SK-N-SH (cell line): Measurements from ENCODE around the gene ZNF335. TPM values are rescaled to one million over a fixed set of nuclear protein-coding genes. Genes with fewer than 3 reads are reported as not detected.

Experiments
- CTCF ChIA-PET: fragments of 300-600, 350-600 bp; formaldehyde crosslinking; extraction: SDS; loops from one replicate; lab custom pipeline; 2021; lab: Yijun Ruan, JAX
- POLR2A ChIA-PET: fragments of 350-600 bp; sonication (Branson Sonifier 250); formaldehyde crosslinking; extraction: SDS; loops from one replicate; lab custom pipeline; 2020; ENCODE audit warnings: antibody characterized with exemption, inconsistent platforms; lab: Yijun Ruan, JAX
- DNase-seq: peaks from one replicate; pipeline ENCODE4 v3.0.0; 2012
- H2AFZ ChIP-seq: fragments of 200-600 bp; sonication (generic); 2 replicates; pipeline ENCODE4 v1.8.1; 2016; ENCODE audit warnings: antibody characterized with exemption, mild to moderate bottlenecking, low read depth
- H3F3A ChIP-seq: fragments of 200-600 bp; sonication (generic); replicated peaks from 2 replicates; pipeline ENCODE3; 2016; ENCODE audit warnings: antibody characterized with exemption, mild to moderate bottlenecking; ENCODE audit not compliant: insufficient read depth
- H3K27ac ChIP-seq, 2 experiments: fragments of 200-500 bp in 1 of 2; fragments of 200-600 bp in 1 of 2; sonication (Bioruptor generic) in 1 of 2; sonication (generic), shearing (Covaris generic) in 1 of 2; 2 replicates each; pipeline versions ENCODE4 v1.5.1 to v1.6.1; 2014 to 2016; ENCODE audit warnings: low read depth in 2 of 2, inconsistent platforms in 1 of 2, low read length in 1 of 2, mild to moderate bottlenecking in 1 of 2, mixed read lengths in 1 of 2
- H3K27me3 ChIP-seq: fragments of 200-600 bp; sonication (generic), shearing (Covaris generic); 2 replicates; pipeline ENCODE4 v1.6.1; 2016; ENCODE audit warnings: mixed run types; ENCODE audit not compliant: insufficient read depth
- H3K36me3 ChIP-seq, 2 experiments: fragments of 200-500 bp in 1 of 2; fragments of 200-600 bp in 1 of 2; sonication (Bioruptor generic) in 1 of 2; sonication (generic) in 1 of 2; replicated peaks in 1 of 2; 2 replicates each; pipeline versions ENCODE3 to v1.5.1; 2014 to 2016; ENCODE audit warnings: low read length in 1 of 2, mild to moderate bottlenecking in 1 of 2; ENCODE audit not compliant: insufficient read depth in 2 of 2, control insufficient read depth in 1 of 2
- H3K4me1 ChIP-seq, 2 experiments: fragments of 200-500 bp in 1 of 2; fragments of 200-600 bp in 1 of 2; sonication (Bioruptor generic) in 1 of 2; sonication (generic), shearing (Covaris generic) in 1 of 2; 2 replicates each; pipeline versions ENCODE4 v1.5.1 to v1.6.1; 2014 to 2016; ENCODE audit warnings: low read depth in 1 of 2, low read length in 1 of 2, mixed run types in 1 of 2; ENCODE audit not compliant: insufficient read depth in 2 of 2, control insufficient read depth in 1 of 2
- H3K4me2 ChIP-seq: fragments of 200-600 bp; sonication (generic), shearing (Covaris generic); 2 replicates; pipeline ENCODE4 v1.6.1; 2017; ENCODE audit warnings: mixed run types
- H3K4me3 ChIP-seq, 2 experiments: fragments of 200-500 bp in 1 of 2; fragments of 200-600 bp in 1 of 2; sonication (Bioruptor generic) in 1 of 2; sonication (generic), shearing (Covaris generic) in 1 of 2; 2 replicates each; pipeline versions ENCODE4 v1.5.1 to v1.8.1; 2014 to 2016; ENCODE audit warnings: low read depth in 2 of 2, inconsistent platforms in 1 of 2, low read length in 1 of 2, mild to moderate bottlenecking in 1 of 2, mixed read lengths in 1 of 2, moderate library complexity in 1 of 2
- H3K79me2 ChIP-seq: fragments of 200-600 bp; sonication (generic); 2 replicates; pipeline ENCODE4 v1.8.1; 2017; ENCODE audit warnings: mild to moderate bottlenecking; ENCODE audit not compliant: insufficient read depth
- H3K9ac ChIP-seq: fragments of 200-600 bp; sonication (generic); 2 replicates; pipeline ENCODE4 v1.6.1; 2017; ENCODE audit warnings: mixed run types
- H3K9me2 ChIP-seq: fragments of 200-600 bp; sonication (generic); 2 replicates; pipeline ENCODE4 v1.6.1; 2017; ENCODE audit warnings: mixed run types
- H3K9me3 ChIP-seq: fragments of 200-600 bp; sonication (generic); 2 replicates; pipeline ENCODE4 v1.6.1; 2017; ENCODE audit warnings: mixed run types, mild to moderate bottlenecking, moderate library complexity
- H4K20me1 ChIP-seq: fragments of 200-600 bp; sonication (generic); 2 replicates; pipeline ENCODE4 v1.6.1; 2017; ENCODE audit warnings: mild to moderate bottlenecking, mixed run types; ENCODE audit not compliant: insufficient read depth
- EP300 ChIP-seq, 2 experiments: IDR thresholded peaks; 2 replicates each; pipeline versions ENCODE4 v1.4.0 to v1.6.1; 2012; ENCODE audit warnings: borderline replicate concordance in 1 of 2, low read depth in 1 of 2, low read length in 1 of 2
- EZH2phosphoT487 ChIP-seq: fragments of 200-600 bp; sonication (generic); IDR thresholded peaks from 2 replicates; pipeline ENCODE4 v1.6.1; 2017; ENCODE audit warnings: low read depth, mixed run types, mild to moderate bottlenecking, antibody characterized with exemption, moderate library complexity, borderline replicate concordance
- FOXJ3 ChIP-seq: sonication (generic); formaldehyde crosslinking; IDR thresholded peaks from 2 replicates; pipeline ENCODE4 v1.5.1; 2020; ENCODE audit warnings: mild to moderate bottlenecking, missing genetic modification reagents
- FOXM1 ChIP-seq: IDR thresholded peaks from 2 replicates; pipeline ENCODE4 v1.4.0; 2012; ENCODE audit warnings: low read depth, mild to moderate bottlenecking
- GABPA ChIP-seq: IDR thresholded peaks from 2 replicates; pipeline ENCODE4 v1.4.0; 2012; ENCODE audit warnings: low read depth, mild to moderate bottlenecking
- GATA2 ChIP-seq: sonication (generic); formaldehyde crosslinking; IDR thresholded peaks from 2 replicates; pipeline ENCODE4 v1.5.0; 2020; ENCODE audit warnings: mild to moderate bottlenecking, missing genetic modification reagents
- MEF2A ChIP-seq: IDR thresholded peaks from 2 replicates; pipeline ENCODE4 v1.4.0; 2012; ENCODE audit warnings: low read depth, borderline replicate concordance
- MXI1 ChIP-seq: IDR thresholded peaks from 2 replicates; pipeline ENCODE4 v1.6.1; 2012; ENCODE audit warnings: mild to moderate bottlenecking, low read depth, low read length, improper control_type of control experiment
- NRF1 ChIP-seq: IDR thresholded peaks from 2 replicates; pipeline ENCODE4 v1.6.1; 2012; ENCODE audit warnings: low read depth, mild to moderate bottlenecking, low read length
- RCOR1 ChIP-seq: fragments of 150-350 bp; IDR thresholded peaks from 2 replicates; pipeline ENCODE4 v1.6.1; 2017; ENCODE audit warnings: antibody characterized with exemption, low read length
- TAF1 ChIP-seq: IDR thresholded peaks from 2 replicates; pipeline ENCODE4 v1.6.1; 2012; ENCODE audit warnings: low read depth, mild to moderate bottlenecking, low read length, moderate library complexity, borderline replicate concordance
- TCF12 ChIP-seq: IDR thresholded peaks from 2 replicates; pipeline ENCODE4 v1.4.0; 2012
- WGBS: methylation state at CpG from one replicate; pipeline ENCODE4 v1.1.6; 2017; ENCODE audit warnings: low lambda C conversion rate; 5-methylcytosine and 5-hydroxymethylcytosine counted together
- polyA plus RNA-seq, 3 experiments: library from polyadenylated mRNA; depleted of rRNA; stranded (reverse); fragments of >200 nt; gene quantifications; 2 replicates each; pipeline ENCODE4 v1.2.3, GENCODE V29; 2012
- TF ChIP-seq, protein P1 (sequence below): fragments of 150-350 bp; IDR thresholded peaks from 2 replicates; pipeline ENCODE4 v1.6.1; 2016; ENCODE audit warnings: mild to moderate bottlenecking, low read depth, low read length
- TF ChIP-seq, protein P2 (sequence below): IDR thresholded peaks from 2 replicates; pipeline ENCODE4 v1.4.0; 2012; ENCODE audit warnings: low read depth, borderline replicate concordance
- TF ChIP-seq, protein P3 (sequence below): IDR thresholded peaks from 2 replicates; pipeline ENCODE4 v1.4.0; 2012; ENCODE audit warnings: low read depth
- TF ChIP-seq, protein P4 (sequence below): IDR thresholded peaks from 2 replicates; pipeline ENCODE4 v1.4.0; 2012; ENCODE audit warnings: low read depth, borderline replicate concordance

Gene ZNF335
- polyA plus RNA-seq, 1 of the 3 experiments (the other 2 are of a cell fraction) = 11.7 TPM

DNA sequence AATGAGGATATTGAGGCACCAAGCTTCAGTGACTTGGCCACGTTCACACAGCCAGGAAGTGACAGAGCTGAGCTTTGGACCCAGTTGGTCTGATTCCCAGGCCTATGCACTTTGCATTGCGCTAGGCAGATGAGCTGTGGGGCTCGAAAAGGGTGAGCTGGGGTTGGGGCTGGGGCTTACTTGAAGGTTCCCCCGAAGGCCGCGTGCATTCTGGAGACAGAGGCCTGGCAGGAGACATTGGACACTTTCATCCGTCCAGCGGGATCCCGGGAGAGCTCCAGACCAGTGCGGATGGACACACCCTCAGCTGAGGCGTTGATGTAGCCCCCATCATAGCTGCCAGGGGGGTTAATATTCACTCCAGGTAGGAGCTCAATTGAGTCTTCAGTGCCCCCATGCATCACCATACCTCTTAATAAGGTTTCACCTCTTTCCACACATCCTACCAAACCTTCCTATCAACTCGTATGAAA is 62.6 kb downstream of the ZNF335 start:
- Histone ChIP-seq H2AFZ (no peak overlapping the region), H3K4me1 (peaks cover 7 to 8% of the 10 kb centered on the region in 2 experiments; a peak in 1 of 4 replicates), H3K36me3 (peaks cover 21 to 24% of the 10 kb centered on the region in 2 experiments), H3K27ac (no peak overlapping the region), H3K79me2 (peaks cover 10% of the 10 kb centered on the region), H3K9me3 (no peaks in the 10 kb centered on the region), H3K9me2 (no peaks in the 10 kb centered on the region), H3F3A (peaks cover 9% of the 10 kb centered on the region), H3K9ac (no peak overlapping the region), H3K27me3 (no peaks in the 10 kb centered on the region), H3K4me3 (no peak overlapping the region), H4K20me1 (no peaks in the 10 kb centered on the region; the same call in 1 of the 2 replicates), H3K4me2 (0 out of 2 replicates have a peak overlapping the region, but pooled peaks have one; percentile 55)
- CTCF ChIA-PET = interaction anchor here (1.1 to 2.0 kb wide), 4 partner anchors 17 to 75 kb away, joined by 3 to 13 read pairs (median 4); partner anchors contain the start of genes CTSA and NEURL2
- 91% methylated on average over 9 of the region's 12 CpGs for WGBS
- no peak for TF ChIP-seq TCF12
- TF ChIP-seq, protein P1, sequence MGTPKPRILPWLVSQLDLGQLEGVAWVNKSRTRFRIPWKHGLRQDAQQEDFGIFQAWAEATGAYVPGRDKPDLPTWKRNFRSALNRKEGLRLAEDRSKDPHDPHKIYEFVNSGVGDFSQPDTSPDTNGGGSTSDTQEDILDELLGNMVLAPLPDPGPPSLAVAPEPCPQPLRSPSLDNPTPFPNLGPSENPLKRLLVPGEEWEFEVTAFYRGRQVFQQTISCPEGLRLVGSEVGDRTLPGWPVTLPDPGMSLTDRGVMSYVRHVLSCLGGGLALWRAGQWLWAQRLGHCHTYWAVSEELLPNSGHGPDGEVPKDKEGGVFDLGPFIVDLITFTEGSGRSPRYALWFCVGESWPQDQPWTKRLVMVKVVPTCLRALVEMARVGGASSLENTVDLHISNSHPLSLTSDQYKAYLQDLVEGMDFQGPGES = no peak
- no peak for TF ChIP-seq FOXJ3
- TF ChIP-seq, protein P2, sequence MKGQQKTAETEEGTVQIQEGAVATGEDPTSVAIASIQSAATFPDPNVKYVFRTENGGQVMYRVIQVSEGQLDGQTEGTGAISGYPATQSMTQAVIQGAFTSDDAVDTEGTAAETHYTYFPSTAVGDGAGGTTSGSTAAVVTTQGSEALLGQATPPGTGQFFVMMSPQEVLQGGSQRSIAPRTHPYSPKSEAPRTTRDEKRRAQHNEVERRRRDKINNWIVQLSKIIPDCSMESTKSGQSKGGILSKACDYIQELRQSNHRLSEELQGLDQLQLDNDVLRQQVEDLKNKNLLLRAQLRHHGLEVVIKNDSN = no peak
- TF ChIP-seq EP300 (IDR thresholded peaks at IDR 0.05; ENCODE audit: borderline replicate concordance in 1 of 2, low read depth in 1 of 2, low read length in 1 of 2) = no peak
- TF ChIP-seq FOXM1 = no peak
- TF ChIP-seq TAF1 = no peak
- no peak for TF ChIP-seq MXI1
- TF ChIP-seq MEF2A = no peak
- no peak for TF ChIP-seq NRF1
- no peak for TF ChIP-seq GATA2
- TF ChIP-seq GABPA = no peak
- POLR2A ChIA-PET = interaction anchor here (1.0 to 3.2 kb wide), 2 partner anchors 25 to 121 kb away, joined by 3 to 46 read pairs; partner anchors contain the start of gene PCIF1
- no peak for DNase-seq

DNA sequence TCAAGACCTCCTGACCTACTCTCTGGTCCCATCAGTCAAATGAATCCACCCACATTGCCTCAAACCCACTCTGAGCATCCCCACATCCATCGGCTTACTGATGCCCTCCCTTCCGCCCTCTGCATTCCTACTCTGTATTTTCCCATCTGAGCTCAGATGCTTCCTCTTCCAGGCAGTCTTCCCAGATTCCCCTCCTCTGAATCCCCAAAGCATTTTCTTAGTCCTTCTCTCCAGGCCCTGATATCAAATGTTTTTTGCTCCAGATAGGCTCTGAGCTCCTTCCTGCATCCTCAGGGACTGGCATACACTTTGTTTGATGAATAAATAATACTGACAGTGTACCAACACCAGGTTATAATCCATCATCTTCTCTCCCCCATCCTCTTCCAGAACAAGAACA is 63.9 kb downstream of the ZNF335 start:
- Histone ChIP-seq H3K27ac (no peak overlapping the region), H3K9me3 (no peaks in the 10 kb centered on the region), H3K9ac (no peak overlapping the region), H3K4me1 (peaks cover 7 to 8% of the 10 kb centered on the region in 2 experiments; a peak in 1 of 4 replicates), H3K36me3 (peaks cover 30% of the 10 kb centered on the region in 2 experiments), H3K4me3 (no peak overlapping the region), H3K27me3 (no peaks in the 10 kb centered on the region), H3K9me2 (no peaks in the 10 kb centered on the region), H3K4me2 (no peak overlapping the region), H3F3A (peaks cover 12% of the 10 kb centered on the region), H3K79me2 (peaks cover 10% of the 10 kb centered on the region), H2AFZ (no peak overlapping the region), H4K20me1 (no peaks in the 10 kb centered on the region; the same call in 1 of the 2 replicates)
- 100% methylated on average over 2 of the region's 2 CpGs for WGBS
- DNase-seq = no peak
- CTCF ChIA-PET = interaction anchor here (0.9 to 2.0 kb wide), 2 partner anchors 16 to 18 kb away, joined by 3 to 8 read pairs; no protein-coding TSS in a partner anchor
- POLR2A ChIA-PET = interaction anchor here (1.1 to 1.3 kb wide), 2 partner anchors 8 to 11 kb away, joined by 3 to 4 read pairs; no protein-coding TSS in a partner anchor
- TF ChIP-seq TCF12 (no peak), TAF1 (no peak), EZH2phosphoT487 (no peak), FOXM1 (no peak), RCOR1 (no peak), EP300 (IDR thresholded peaks at IDR 0.05; ENCODE audit: borderline replicate concordance in 1 of 2, low read depth in 1 of 2, low read length in 1 of 2) (no peak), NRF1 (no peak)
- TF ChIP-seq, protein P3, sequence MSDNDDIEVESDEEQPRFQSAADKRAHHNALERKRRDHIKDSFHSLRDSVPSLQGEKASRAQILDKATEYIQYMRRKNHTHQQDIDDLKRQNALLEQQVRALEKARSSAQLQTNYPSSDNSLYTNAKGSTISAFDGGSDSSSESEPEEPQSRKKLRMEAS = no peak
- TF ChIP-seq, protein P4, sequence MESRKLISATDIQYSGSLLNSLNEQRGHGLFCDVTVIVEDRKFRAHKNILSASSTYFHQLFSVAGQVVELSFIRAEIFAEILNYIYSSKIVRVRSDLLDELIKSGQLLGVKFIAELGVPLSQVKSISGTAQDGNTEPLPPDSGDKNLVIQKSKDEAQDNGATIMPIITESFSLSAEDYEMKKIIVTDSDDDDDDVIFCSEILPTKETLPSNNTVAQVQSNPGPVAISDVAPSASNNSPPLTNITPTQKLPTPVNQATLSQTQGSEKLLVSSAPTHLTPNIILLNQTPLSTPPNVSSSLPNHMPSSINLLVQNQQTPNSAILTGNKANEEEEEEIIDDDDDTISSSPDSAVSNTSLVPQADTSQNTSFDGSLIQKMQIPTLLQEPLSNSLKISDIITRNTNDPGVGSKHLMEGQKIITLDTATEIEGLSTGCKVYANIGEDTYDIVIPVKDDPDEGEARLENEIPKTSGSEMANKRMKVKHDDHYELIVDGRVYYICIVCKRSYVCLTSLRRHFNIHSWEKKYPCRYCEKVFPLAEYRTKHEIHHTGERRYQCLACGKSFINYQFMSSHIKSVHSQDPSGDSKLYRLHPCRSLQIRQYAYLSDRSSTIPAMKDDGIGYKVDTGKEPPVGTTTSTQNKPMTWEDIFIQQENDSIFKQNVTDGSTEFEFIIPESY = no peak
- TF ChIP-seq, protein P2 = no peak
